ENCODE data around the gene SMPD3.

Gene SMPD3

GRCh38 chr16:68332411-68333121 is 115.7 kb downstream of the SMPD3 start:
- no peak for DNase-seq (ENCODE audit: low read depth in 2 of 2)

GRCh38 chr16:68331879-68332410 is 116.4 kb downstream of the SMPD3 start:
- DNase-seq (ENCODE audit: low read depth in 2 of 2) = no peak

GRCh38 chr16:68328860-68329390 is 119.4 kb downstream of the SMPD3 start:
- no peak for DNase-seq (ENCODE audit: low read depth in 2 of 2)

- DNase-seq (ENCODE audit: low read depth in 2 of 2) = peak; percentile 58 to 78
Measured at GRCh38 chr16:68328151-68328859, 120.0 kb downstream of the SMPD3 start.

- no peak for DNase-seq (ENCODE audit: low read depth in 2 of 2)
Measured at GRCh38 chr16:68324780-68325357, 123.4 kb downstream of the SMPD3 start.

GRCh38 chr16:68324336-68324735 is 124.0 kb downstream of the SMPD3 start:
- no peak for DNase-seq (ENCODE audit: low read depth in 2 of 2)

GRCh38 chr16:68319185-68319908 is 129.0 kb downstream of the SMPD3 start:
- DNase-seq (ENCODE audit: low read depth in 2 of 2) = no peak

GRCh38 chr16:68313116-68313515 is 135.2 kb downstream of the SMPD3 start:
- no peak for DNase-seq (ENCODE audit: low read depth in 2 of 2)

- DNase-seq (ENCODE audit: low read depth in 2 of 2) = peak; percentile 81 to 86
Measured at GRCh38 chr16:68310774-68311511, 137.4 kb downstream of the SMPD3 start, which contains the start of the genes PRMT7 and SLC7A6OS. TSS of gene PRMT7 (plus strand) at chr16:68311019. CDS start at chr16:68315980, 4,961 bp downstream. TSS of gene SLC7A6OS (minus strand) at chr16:68310946. CDS start at chr16:68310926, 20 bp downstream.

GRCh38 chr16:68310437-68310773 is 137.9 kb downstream of the SMPD3 start:
- DNase-seq (ENCODE audit: low read depth in 2 of 2) = no peak

- DNase-seq (ENCODE audit: low read depth in 2 of 2) = no peak
Measured at GRCh38 chr16:68309799-68310198, 138.5 kb downstream of the SMPD3 start.

All from stimulated activated CD4-positive, alpha-beta T cell treated with anti-CD3 and anti-CD28 coated beads, Interleukin-1b, Interleukin-23, amount 100 ng/mL, for 4 hours (primary cell).